Breast epithelium (tissue), 4 donors: Measurements from ENCODE around the gene OSBPL3. TPM values are rescaled to one million over a fixed set of nuclear protein-coding genes. Genes with fewer than 3 reads are reported as not detected.

Source experiments
- DNase-seq, 2 donors: peaks; one replicate each; pipeline ENCODE4 v3.0.0-alpha.2; 2019; ENCODE audit warnings: low spot score in 2 of 2
- H3K27ac ChIP-seq, 2 donors: fragments of 200-600 bp; sonication (generic) in 1 of 2; one replicate each; pipeline ENCODE4 v1.5.1; 2016 to 2019; ENCODE audit warnings: mild to moderate bottlenecking in 1 of 2
- H3K27me3 ChIP-seq, 2 donors: fragments of 200-600 bp; sonication (generic) in 1 of 2; one replicate each; pipeline versions ENCODE4 v1.5.1 to v1.6.0; 2017 to 2019; ENCODE audit warnings: control low read depth in 1 of 2, mild to moderate bottlenecking in 1 of 2
- H3K36me3 ChIP-seq: fragments of 200-600 bp; one replicate; pipeline ENCODE4 v1.5.1; 2019
- H3K4me1 ChIP-seq, 2 donors: fragments of 200-600 bp; sonication (generic); one replicate each; pipeline ENCODE4 v1.5.1; 2016 to 2019; ENCODE audit warnings: control low read depth in 1 of 2
- H3K4me3 ChIP-seq, 3 donors: fragments of 200-600 bp; sonication (generic); 1 replicate in 2 of 3; 2 replicates in 1 of 3; pipeline ENCODE4 v1.5.1; 2016 to 2019; ENCODE audit warnings: mild to moderate bottlenecking in 3 of 3, moderate library complexity in 2 of 3
- H3K9me3 ChIP-seq, 2 donors: fragments of 200-600 bp; sonication (generic) in 1 of 2; one replicate each; pipeline ENCODE4 v1.5.1; 2016 to 2019; ENCODE audit warnings: control low read depth in 1 of 2
- POLR2A ChIP-seq: fragments of 450-650 bp; IDR thresholded peaks from one replicate; pipeline ENCODE4 v1.6.1; 2016; ENCODE audit warnings: antibody characterized with exemption, mild to moderate bottlenecking, moderate library complexity
- POLR2AphosphoS5 ChIP-seq, 3 donors: sonication (generic); formaldehyde crosslinking; IDR thresholded peaks; one replicate each; pipeline ENCODE4 v1.6.1; 2017; ENCODE audit warnings: antibody characterized with exemption in 3 of 3
- intact Hi-C: fragments of 100-400 bp; cut with DNase I; formaldehyde crosslinking; loops from one replicate; pipeline ENCODE4 v1.15.1; 2023; ENCODE audit warnings: low total_unique reads
- total RNA-seq, 3 donors: library from RNA; depleted of rRNA; stranded (reverse); fragments of >200 nt; gene quantifications; one replicate each; pipeline ENCODE4 v1.1.0, GENCODE V29; 2016
- TF ChIP-seq, protein P1 (sequence below), 3 donors: fragments of 450-650 bp; IDR thresholded peaks; one replicate each; pipeline ENCODE4 v1.5.1; 2016 to 2017; ENCODE audit warnings: antibody characterized with exemption in 3 of 3, mild to moderate bottlenecking in 3 of 3, moderate library complexity in 3 of 3

Gene OSBPL3
- total RNA-seq, 3 donors from 2014 or later = 6.4 to 20.5 (median 8.5) TPM

- TF ChIP-seq, protein P1, sequence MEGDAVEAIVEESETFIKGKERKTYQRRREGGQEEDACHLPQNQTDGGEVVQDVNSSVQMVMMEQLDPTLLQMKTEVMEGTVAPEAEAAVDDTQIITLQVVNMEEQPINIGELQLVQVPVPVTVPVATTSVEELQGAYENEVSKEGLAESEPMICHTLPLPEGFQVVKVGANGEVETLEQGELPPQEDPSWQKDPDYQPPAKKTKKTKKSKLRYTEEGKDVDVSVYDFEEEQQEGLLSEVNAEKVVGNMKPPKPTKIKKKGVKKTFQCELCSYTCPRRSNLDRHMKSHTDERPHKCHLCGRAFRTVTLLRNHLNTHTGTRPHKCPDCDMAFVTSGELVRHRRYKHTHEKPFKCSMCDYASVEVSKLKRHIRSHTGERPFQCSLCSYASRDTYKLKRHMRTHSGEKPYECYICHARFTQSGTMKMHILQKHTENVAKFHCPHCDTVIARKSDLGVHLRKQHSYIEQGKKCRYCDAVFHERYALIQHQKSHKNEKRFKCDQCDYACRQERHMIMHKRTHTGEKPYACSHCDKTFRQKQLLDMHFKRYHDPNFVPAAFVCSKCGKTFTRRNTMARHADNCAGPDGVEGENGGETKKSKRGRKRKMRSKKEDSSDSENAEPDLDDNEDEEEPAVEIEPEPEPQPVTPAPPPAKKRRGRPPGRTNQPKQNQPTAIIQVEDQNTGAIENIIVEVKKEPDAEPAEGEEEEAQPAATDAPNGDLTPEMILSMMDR (IDR thresholded peaks at IDR 0.05) = no peak
- TF ChIP-seq POLR2A = no peak
- no peak for DNase-seq
- H3K9me3 ChIP-seq = no peaks in the 10 kb centered on the region
- intact Hi-C loops = no loop called here
- no peak overlapping the region for H3K27ac ChIP-seq
- no peak overlapping the region for H3K4me3 ChIP-seq
- H3K4me1 ChIP-seq = peaks cover 0 to 9% of the 10 kb centered on the region in 2 donors
- no peaks in the 10 kb centered on the region for H3K27me3 ChIP-seq
- H3K36me3 ChIP-seq = no peaks in the 10 kb centered on the region
These were observed 150.9 kb downstream of the OSBPL3 start for GRCh38 chr7:24828891-24829661.

GRCh38 chr7:24827589-24827988, 152.4 kb downstream of the OSBPL3 start:
- no peaks in the 10 kb centered on the region for H3K27me3 ChIP-seq
- no peaks in the 10 kb centered on the region for H3K36me3 ChIP-seq
- no peaks in the 10 kb centered on the region for H3K9me3 ChIP-seq
- DNase-seq = no peak
- intact Hi-C loops = no loop called here
- TF ChIP-seq, protein P1 (IDR thresholded peaks at IDR 0.05) = no peak
- TF ChIP-seq POLR2A = no peak
- no peak for TF ChIP-seq POLR2AphosphoS5 (IDR thresholded peaks at IDR 0.05)
- no peak overlapping the region for H3K27ac ChIP-seq
- no peak overlapping the region for H3K4me3 ChIP-seq
- H3K4me1 ChIP-seq = peaks cover 0 to 9% of the 10 kb centered on the region in 2 donors

DNA sequence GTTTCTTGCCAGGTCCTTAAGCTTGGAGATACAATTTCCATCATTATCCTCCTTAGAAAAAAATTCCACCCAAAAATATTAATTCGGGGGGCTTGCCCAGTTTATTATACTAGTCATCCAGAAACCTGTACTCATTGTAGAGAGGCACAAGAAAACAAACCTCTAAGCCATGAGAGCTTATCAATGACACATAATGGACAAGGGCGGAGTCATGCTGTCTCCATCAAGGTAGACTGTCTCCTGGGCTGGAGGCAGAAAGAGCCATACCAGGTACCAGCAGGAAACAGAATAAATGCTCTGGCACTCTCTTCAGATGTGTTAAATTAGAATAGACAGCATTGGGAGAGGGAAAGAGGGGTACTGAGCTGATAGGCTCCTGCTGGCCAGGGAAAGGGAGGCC, 153.0 kb downstream of the OSBPL3 start:
- TF ChIP-seq, protein P1 (IDR thresholded peaks at IDR 0.05) = no peak
- TF ChIP-seq POLR2A (no peak), POLR2AphosphoS5 (IDR thresholded peaks at IDR 0.05) (no peak)
- Histone ChIP-seq H3K27ac (no peak overlapping the region), H3K9me3 (no peaks in the 10 kb centered on the region), H3K36me3 (no peaks in the 10 kb centered on the region), H3K4me1 (peaks cover 0 to 9% of the 10 kb centered on the region in 2 donors), H3K4me3 (no peak overlapping the region), H3K27me3 (no peaks in the 10 kb centered on the region)
- no peak for DNase-seq
- intact Hi-C loops = no loop called here

DNA sequence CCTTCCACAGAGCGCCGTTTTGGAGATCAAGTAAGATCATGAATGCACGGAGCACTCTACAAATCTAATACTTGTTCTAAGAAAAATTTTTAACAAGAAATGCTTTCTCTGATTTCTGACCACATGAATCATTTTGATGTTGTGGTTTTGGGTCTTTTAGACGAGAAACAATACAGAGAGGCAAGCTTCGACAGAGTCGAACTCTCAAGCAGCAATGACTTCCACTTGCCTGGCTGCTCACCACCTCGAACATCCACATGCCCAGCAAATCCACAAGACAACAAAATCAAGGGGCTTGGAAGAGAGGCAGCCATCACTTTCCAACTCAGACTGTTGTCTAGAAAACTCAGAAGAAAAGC, 153.3 kb downstream of the OSBPL3 start:
- Histone ChIP-seq H3K36me3 (no peaks in the 10 kb centered on the region), H3K4me3 (no peak overlapping the region), H3K27ac (peak overlapping the region in 1 of 2 donors; percentile 73), H3K4me1 (peaks cover 0 to 9% of the 10 kb centered on the region in 2 donors), H3K27me3 (no peaks in the 10 kb centered on the region), H3K9me3 (no peaks in the 10 kb centered on the region)
- intact Hi-C loops = no loop called here
- TF ChIP-seq, protein P1 (IDR thresholded peaks at IDR 0.05) = no peak
- TF ChIP-seq POLR2A (no peak), POLR2AphosphoS5 (IDR thresholded peaks at IDR 0.05) (no peak)
- DNase-seq = no peak

- Histone ChIP-seq H3K27me3 (no peaks in the 10 kb centered on the region), H3K36me3 (no peaks in the 10 kb centered on the region), H3K9me3 (no peaks in the 10 kb centered on the region), H3K4me1 (peaks cover 0 to 9% of the 10 kb centered on the region in 2 donors), H3K27ac (peak overlapping the region; percentile 51 to 73), H3K4me3 (no peak overlapping the region)
- peak in 1 of 2 donors; percentile 72 for DNase-seq
- TF ChIP-seq POLR2A = no peak
- TF ChIP-seq, protein P1 (IDR thresholded peaks at IDR 0.05) = no peak
- TF ChIP-seq POLR2AphosphoS5 (IDR thresholded peaks at IDR 0.05) = no peak
- intact Hi-C loops = no loop called here
These were observed 153.9 kb downstream of the OSBPL3 start for GRCh38 chr7:24825931-24826661.
